Hematopoietic multipotent progenitor cell treated with erythropoietin and hydrocortisone succinate and interleukin-3 and kit ligand, for 15 days (in vitro differentiated cells): ENCODE results near the gene EFCAB6.

ENCODE experiments used
- DNase-seq: peaks from one replicate; pipeline ENCODE4 v3.0.0-alpha.2; 2015; ENCODE audit warnings: low spot score

EFCAB6 gene

GRCh38 chr22:43819421-43819921 is 7.4 kb upstream of the EFCAB6 start:
- DNase-seq = no peak

GRCh38 chr22:43818981-43819380 is 6.9 kb upstream of the EFCAB6 start:
- no peak for DNase-seq

GRCh38 chr22:43817402-43817801 is 5.3 kb upstream of the EFCAB6 start:
- DNase-seq = no peak

GRCh38 chr22:43814264-43814663 is 2.2 kb upstream of the EFCAB6 start:
- DNase-seq = no peak

GRCh38 chr22:43812890-43813289 is 785 bp upstream of the EFCAB6 start:
- DNase-seq = no peak

- peak; percentile 43 for DNase-seq
These were observed 342 bp downstream of the EFCAB6 start for GRCh38 chr22:43811777-43812148.

GRCh38 chr22:43802897-43803495 is 9.1 kb downstream of the EFCAB6 start:
- no peak for DNase-seq

GRCh38 chr22:43800970-43801369 is 11.1 kb downstream of the EFCAB6 start:
- no peak for DNase-seq

GRCh38 chr22:43798492-43798891 is 13.6 kb downstream of the EFCAB6 start:
- no peak for DNase-seq

GRCh38 chr22:43796567-43796966 is 15.5 kb downstream of the EFCAB6 start:
- no peak for DNase-seq

GRCh38 chr22:43795320-43795719 is 16.8 kb downstream of the EFCAB6 start:
- DNase-seq = no peak

- DNase-seq = no peak
These were observed 19.2 kb downstream of the EFCAB6 start for GRCh38 chr22:43792905-43793304.

GRCh38 chr22:43789452-43789851 is 22.7 kb downstream of the EFCAB6 start:
- DNase-seq = no peak

- DNase-seq = no peak
These were observed 28.3 kb downstream of the EFCAB6 start for GRCh38 chr22:43783777-43784176.

- no peak for DNase-seq
These were observed 29.7 kb downstream of the EFCAB6 start for GRCh38 chr22:43782448-43782847.

GRCh38 chr22:43777286-43777685 is 34.8 kb downstream of the EFCAB6 start:
- DNase-seq = no peak

GRCh38 chr22:43776081-43776670 is 35.9 kb downstream of the EFCAB6 start:
- DNase-seq = no peak

GRCh38 chr22:43774318-43774915 is 37.7 kb downstream of the EFCAB6 start:
- DNase-seq = no peak

GRCh38 chr22:43772831-43773230 is 39.3 kb downstream of the EFCAB6 start:
- no peak for DNase-seq

GRCh38 chr22:43755452-43755851 is 56.7 kb downstream of the EFCAB6 start:
- no peak for DNase-seq

GRCh38 chr22:43755011-43755410 is 57.1 kb downstream of the EFCAB6 start:
- no peak for DNase-seq

GRCh38 chr22:43754176-43754575 is 57.9 kb downstream of the EFCAB6 start:
- no peak for DNase-seq

- no peak for DNase-seq
These were observed 58.4 kb downstream of the EFCAB6 start for GRCh38 chr22:43753688-43754087.

- DNase-seq = no peak
These were observed 61.4 kb downstream of the EFCAB6 start for GRCh38 chr22:43750751-43751150.
